ENCODE measurements around the gene PSME2. TPM values are rescaled to one million over a fixed set of nuclear protein-coding genes. Genes with fewer than 3 reads are reported as not detected.

The PSME2 gene
- total and polyA plus RNA-seq, 2 donors (not counting 3 experiments of a cell fraction or from before 2014, with no cell fraction given): 66.5 to 126 TPM

DNA sequence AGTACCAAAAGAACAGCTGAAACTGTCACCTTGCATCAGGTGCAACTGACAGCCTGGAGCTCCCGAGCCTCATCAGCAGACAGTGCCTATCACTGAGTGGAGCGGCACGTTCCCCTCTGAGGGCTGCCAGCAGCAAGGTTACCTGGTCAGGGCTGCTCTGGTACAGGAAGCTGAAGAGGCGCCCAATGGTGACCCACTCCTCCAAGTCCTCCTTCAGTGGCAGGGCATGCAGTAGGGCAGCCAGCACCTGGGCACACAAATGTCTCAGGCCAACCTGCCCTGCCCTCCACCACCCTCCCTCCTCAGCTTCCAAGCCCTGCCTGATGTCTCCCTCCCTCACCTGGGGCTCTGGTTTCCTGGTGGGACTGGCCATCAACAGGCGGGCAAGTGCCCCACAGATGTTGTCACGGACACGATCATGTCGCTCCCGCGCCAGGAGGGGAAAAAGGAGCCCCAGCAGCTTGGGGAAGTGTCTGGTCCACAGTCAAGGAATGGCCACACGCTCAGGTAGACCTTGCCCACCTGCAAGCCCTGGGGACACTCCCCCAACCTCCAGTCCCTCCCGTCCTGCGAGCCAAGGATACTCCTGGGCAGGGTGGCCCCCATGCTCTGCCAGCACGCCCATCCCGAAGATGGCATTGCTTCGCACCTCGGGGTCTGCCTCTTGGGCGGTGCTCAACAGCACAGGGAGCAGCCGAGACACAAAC lies 35.1 kb upstream of the PSME2 start:
- Histone ChIP-seq H3K9ac (replicated peaks; ENCODE audit: extremely low read depth, insufficient read depth, low read length) (no peak overlapping the region), H3K36me3 (ENCODE audit: control insufficient read depth in 2 of 2, extremely low read depth in 1 of 2, insufficient read depth in 2 of 2, low read length in 2 of 2) (peaks cover 0 to 42% of the 10 kb centered on the region in 2 experiments), H3K9me3 (replicated peaks; ENCODE audit: control insufficient read depth, insufficient read depth, low read length) (no peaks in the 10 kb centered on the region), H3K4me2 (ENCODE audit: insufficient read depth, low read length) (no peak overlapping the region), H4K20me1 (replicated peaks; ENCODE audit: control insufficient read depth, extremely low read depth, insufficient read depth, low read length) (no peaks in the 10 kb centered on the region), H3K4me1 (ENCODE audit: control insufficient read depth, extremely low read depth, insufficient read depth, low read length) (no peaks in the 10 kb centered on the region), H3K27me3 (ENCODE audit: control insufficient read depth in 2 of 2, insufficient read depth in 2 of 2, low read length in 2 of 2) (no peaks in the 10 kb centered on the region), H3K27ac (ENCODE audit: insufficient read depth, low read depth, low read length) (no peak overlapping the region), H2AFZ (ENCODE audit: low read depth, low read length) (no peak overlapping the region), H3K4me3 (replicated peaks in 1 of 3; ENCODE audit: insufficient read depth in 1 of 3, low read depth in 1 of 3, low read length in 3 of 3) (no peak overlapping the region), H3K79me2 (ENCODE audit: control insufficient read depth, insufficient read depth, low read length) (no peaks in the 10 kb centered on the region), H3K9me1 (replicated peaks; ENCODE audit: control insufficient read depth, extremely low read depth, insufficient read depth, low read length) (no peaks in the 10 kb centered on the region)
- ChIA-PET CTCF (interaction anchor here (0.8 to 2.4 kb wide), 3 partner anchors 21 to 116 kb away, joined by 3 to 9 read pairs (median 7); partner anchors contain the start of gene IRF9), POLR2A (no interaction called here)
- DNase-seq (ENCODE audit: low read depth, low spot score) (no peak), FAIRE-seq (no peak)
- dilution Hi-C loops (cut with MboI; ENCODE audit: extremely low pct_ligation_motif_present, low sequenced_read_pairs): no loop called here
- BruUV-seq (replicated peaks): no TSS peak
- TF ChIP-seq FOS (IDR thresholded peaks at IDR 0.05; ENCODE audit: borderline replicate concordance, insufficient read depth, low read length): no peak
- TF ChIP-seq GATA2 (IDR thresholded peaks at IDR 0.05; ENCODE audit: insufficient read depth, insufficient read length, low read depth, low read length): no peak
- TF ChIP-seq MYC (IDR thresholded peaks at IDR 0.05; ENCODE audit: low read depth, low read length): no peak
- TF ChIP-seq, protein P1, sequence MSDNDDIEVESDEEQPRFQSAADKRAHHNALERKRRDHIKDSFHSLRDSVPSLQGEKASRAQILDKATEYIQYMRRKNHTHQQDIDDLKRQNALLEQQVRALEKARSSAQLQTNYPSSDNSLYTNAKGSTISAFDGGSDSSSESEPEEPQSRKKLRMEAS (IDR thresholded peaks at IDR 0.05; ENCODE audit: insufficient read depth, insufficient read length): no peak
- no peak for TF ChIP-seq EZH2 (IDR thresholded peaks at IDR 0.05; ENCODE audit: borderline replicate concordance, low read depth, low read length, severe bottlenecking)
- TF ChIP-seq JUN (IDR thresholded peaks at IDR 0.05; ENCODE audit: borderline replicate concordance, insufficient read depth, insufficient read length, low read depth): no peak
- TF ChIP-seq, protein P2, sequence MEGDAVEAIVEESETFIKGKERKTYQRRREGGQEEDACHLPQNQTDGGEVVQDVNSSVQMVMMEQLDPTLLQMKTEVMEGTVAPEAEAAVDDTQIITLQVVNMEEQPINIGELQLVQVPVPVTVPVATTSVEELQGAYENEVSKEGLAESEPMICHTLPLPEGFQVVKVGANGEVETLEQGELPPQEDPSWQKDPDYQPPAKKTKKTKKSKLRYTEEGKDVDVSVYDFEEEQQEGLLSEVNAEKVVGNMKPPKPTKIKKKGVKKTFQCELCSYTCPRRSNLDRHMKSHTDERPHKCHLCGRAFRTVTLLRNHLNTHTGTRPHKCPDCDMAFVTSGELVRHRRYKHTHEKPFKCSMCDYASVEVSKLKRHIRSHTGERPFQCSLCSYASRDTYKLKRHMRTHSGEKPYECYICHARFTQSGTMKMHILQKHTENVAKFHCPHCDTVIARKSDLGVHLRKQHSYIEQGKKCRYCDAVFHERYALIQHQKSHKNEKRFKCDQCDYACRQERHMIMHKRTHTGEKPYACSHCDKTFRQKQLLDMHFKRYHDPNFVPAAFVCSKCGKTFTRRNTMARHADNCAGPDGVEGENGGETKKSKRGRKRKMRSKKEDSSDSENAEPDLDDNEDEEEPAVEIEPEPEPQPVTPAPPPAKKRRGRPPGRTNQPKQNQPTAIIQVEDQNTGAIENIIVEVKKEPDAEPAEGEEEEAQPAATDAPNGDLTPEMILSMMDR (IDR thresholded peaks at IDR 0.05; ENCODE audit: extremely low read depth in 1 of 2, insufficient read depth in 1 of 2, low read depth in 1 of 2, low read length in 2 of 2): no peak
- no peak for TF ChIP-seq POLR2A (IDR thresholded peaks at IDR 0.05; ENCODE audit: low read depth, low read length)
- no peak for TF ChIP-seq POLR2AphosphoS5 (IDR thresholded peaks at IDR 0.05; ENCODE audit: insufficient read depth, low read depth, low read length)
- intact Hi-C loops (cut with micrococcal nuclease): no loop called here
